Neural crest cell (in vitro differentiated cells): ENCODE results near the gene HS3ST6. TPM values are rescaled to one million over a fixed set of nuclear protein-coding genes. Genes with fewer than 3 reads are reported as not detected.
"Not testable (repeated sequence)": the region's sequence is repeated elsewhere in the genome, so short reads cannot be mapped to it uniquely, and the experiment has no call there.

Experiments
- DNase-seq: peaks from one replicate; pipeline ENCODE4 v3.0.0; 2021; ENCODE audit warnings: low read depth, mixed read lengths, low spot score
- H3K27ac Mint-ChIP-seq: one replicate; pipeline ENCODE4 v1.8.0; 2021; ENCODE audit warnings: mild to moderate bottlenecking, mixed read lengths; ENCODE audit not compliant: unreplicated experiment
- H3K27me3 Mint-ChIP-seq: 2 replicates; pipeline ENCODE4 v1.8.0; 2021; ENCODE audit warnings: low read depth, mild to moderate bottlenecking, mixed read lengths
- H3K36me3 Mint-ChIP-seq: 2 replicates; pipeline ENCODE4 v1.8.0; 2021; ENCODE audit warnings: low read depth, mild to moderate bottlenecking, mixed read lengths
- H3K4me1 Mint-ChIP-seq: 2 replicates; pipeline ENCODE4 v1.8.0; 2021; ENCODE audit warnings: mixed read lengths
- H3K4me3 Mint-ChIP-seq: one replicate; pipeline ENCODE4 v1.8.0; 2021; ENCODE audit warnings: mild to moderate bottlenecking, mixed read lengths
- H3K9me3 Mint-ChIP-seq: 2 replicates; pipeline ENCODE4 v1.8.0; 2021; ENCODE audit warnings: mixed read lengths
- CTCF ChIP-seq: fragments of 200-600 bp; sonication (generic); conservative IDR thresholded peaks from 2 replicates; pipeline ENCODE4 v1.5.0; 2021; ENCODE audit warnings: antibody characterized with exemption, mild to moderate bottlenecking
- total RNA-seq: library from RNA; stranded (reverse); gene quantifications from 2 replicates; pipeline ENCODE4 v1.2.1, GENCODE V29; 2021

HS3ST6 gene
- total RNA-seq, 1 donor from 2014 or later = not detected

- Mint-ChIP-seq H3K9me3 (no peaks in the 10 kb centered on the region), H3K36me3 (peaks cover 20% of the 10 kb centered on the region), H3K27ac (peak overlapping the region; percentile 93), H3K4me1 (peaks cover 38% of the 10 kb centered on the region), H3K4me3 (peak overlapping the region; percentile 90), H3K27me3 (peaks cover 10% of the 10 kb centered on the region)
- DNase-seq = no peak
- TF ChIP-seq CTCF = no peak
Measured at GRCh38 chr16:1958715-1959268, 40.6 kb upstream of the HS3ST6 start.

- Mint-ChIP-seq H3K4me1 (peaks cover 33% of the 10 kb centered on the region), H3K36me3 (peaks cover 15% of the 10 kb centered on the region), H3K27me3 (peaks cover 10% of the 10 kb centered on the region)
- H3K4me3 Mint-ChIP-seq, H3K9me3 Mint-ChIP-seq, DNase-seq, H3K27ac Mint-ChIP-seq: not testable (repeated sequence)
Measured at GRCh38 chr16:1958143-1958491, 39.9 kb upstream of the HS3ST6 start.

GRCh38 chr16:1957434-1958142 lies 39.4 kb upstream of the HS3ST6 start:
- H3K27ac Mint-ChIP-seq, DNase-seq, H3K9me3 Mint-ChIP-seq: not testable (repeated sequence)
- peaks cover 11% of the 10 kb centered on the region for H3K36me3 Mint-ChIP-seq
- H3K4me3 Mint-ChIP-seq = peak overlapping the region; percentile 37
- H3K4me1 Mint-ChIP-seq = peaks cover 32% of the 10 kb centered on the region
- H3K27me3 Mint-ChIP-seq = peaks cover 10% of the 10 kb centered on the region

GRCh38 chr16:1953734-1954133 lies 35.5 kb upstream of the HS3ST6 start:
- TF ChIP-seq CTCF = no peak
- Mint-ChIP-seq H3K36me3 (no peaks in the 10 kb centered on the region), H3K4me1 (peaks cover 5% of the 10 kb centered on the region), H3K9me3 (peaks cover 2% of the 10 kb centered on the region), H3K4me3 (no peak overlapping the region), H3K27me3 (no peaks in the 10 kb centered on the region), H3K27ac (no peak overlapping the region)
- DNase-seq = no peak

- Mint-ChIP-seq H3K36me3 (no peaks in the 10 kb centered on the region), H3K27me3 (no peaks in the 10 kb centered on the region), H3K9me3 (peaks cover 2% of the 10 kb centered on the region), H3K4me3 (no peak overlapping the region), H3K4me1 (peaks cover 5% of the 10 kb centered on the region), H3K27ac (no peak overlapping the region)
- no peak for DNase-seq
- TF ChIP-seq CTCF = no peak
Measured at GRCh38 chr16:1950559-1950958, 32.3 kb upstream of the HS3ST6 start.

- no peak for TF ChIP-seq CTCF
- H3K9me3 Mint-ChIP-seq = peaks cover 2% of the 10 kb centered on the region
- H3K27me3 Mint-ChIP-seq = no peaks in the 10 kb centered on the region
- DNase-seq = no peak
- H3K27ac Mint-ChIP-seq = no peak overlapping the region
- no peak overlapping the region for H3K4me3 Mint-ChIP-seq
- H3K36me3 Mint-ChIP-seq = no peaks in the 10 kb centered on the region
- H3K4me1 Mint-ChIP-seq = peaks cover 5% of the 10 kb centered on the region
Measured at GRCh38 chr16:1950047-1950446, 31.8 kb upstream of the HS3ST6 start.
